Stimulated activated CD4-positive, alpha-beta T cell treated with anti-CD3 and anti-CD28 coated beads, Interleukin-2, amount 100 ng/mL, for 48 hours (primary cell): ENCODE data around the gene AP3S2.
A peak's percentile ranks its signal among the peaks of the same experiment; 100 is the strongest.
"Not testable (repeated sequence)": the region's sequence is repeated elsewhere in the genome, so short reads cannot be mapped to it uniquely, and the experiment has no call there.

ENCODE experiments used
- DNase-seq, 2 donors: peaks; one replicate each; pipeline ENCODE4 v3.0.0-alpha.2; 2020

The AP3S2 gene

DNA sequence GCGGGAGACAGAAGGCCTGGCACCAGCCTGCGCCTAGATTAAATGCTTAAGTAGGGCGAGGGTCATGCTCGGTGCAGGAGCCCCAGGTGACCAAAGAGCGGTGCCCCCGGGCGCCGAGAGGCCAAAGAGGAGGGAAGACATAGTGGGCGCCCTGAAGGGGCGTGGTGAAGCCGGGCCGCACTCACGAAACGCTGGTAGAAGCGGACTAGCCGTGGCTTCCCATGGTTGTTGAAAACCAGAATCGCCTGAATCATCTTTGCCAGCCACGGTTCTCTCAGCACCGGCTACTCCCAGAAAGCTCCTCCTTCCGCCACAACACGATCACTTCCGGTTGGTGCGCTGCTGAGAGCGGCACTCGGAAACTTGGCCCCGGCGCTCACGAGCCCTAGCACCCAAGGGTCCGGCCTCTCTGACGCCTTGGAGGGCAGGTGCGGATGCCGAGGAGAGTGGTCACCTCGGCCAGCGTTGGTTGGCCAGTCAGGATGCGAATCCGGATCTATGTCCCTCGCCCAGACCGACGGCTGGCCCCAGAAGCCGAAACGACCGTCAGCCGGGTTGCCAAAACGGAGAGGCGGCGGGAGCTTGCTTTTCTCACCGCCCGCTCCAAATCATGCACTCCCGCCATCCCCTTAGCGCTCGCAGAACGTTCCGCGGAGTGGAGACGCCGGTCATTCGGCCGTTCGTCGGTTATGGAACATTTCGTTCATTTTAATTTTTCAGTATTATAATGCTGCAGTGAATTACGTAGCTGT, at the start of gene AP3S2:
Gene AP3S2, minus strand, starts transcription at position 299 of the 752 bp plus-strand sequence. Its CDS starts 45 bp downstream, at position 254.
- peak; percentile 88 to 89 for DNase-seq

DNA sequence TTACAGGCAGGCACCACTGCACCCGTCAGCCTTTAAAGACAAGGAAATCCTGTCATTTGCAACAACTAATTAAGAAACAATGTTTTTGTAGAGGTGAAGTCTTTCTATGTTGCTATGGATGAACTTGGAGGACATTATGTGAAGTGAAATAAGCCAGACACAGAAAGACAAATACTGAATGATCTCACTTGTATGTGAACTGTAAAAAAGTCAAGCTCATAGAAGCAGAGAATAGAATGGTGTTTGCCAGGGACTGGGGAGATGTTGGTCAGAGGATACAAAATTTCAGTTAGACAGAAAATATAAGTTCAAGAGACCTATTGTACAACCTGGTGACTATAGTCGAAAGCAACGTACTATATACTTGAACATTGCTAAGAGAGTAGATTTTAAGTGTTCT, 46.1 kb upstream of the AP3S2 start:
- DNase-seq: no peak

DNA sequence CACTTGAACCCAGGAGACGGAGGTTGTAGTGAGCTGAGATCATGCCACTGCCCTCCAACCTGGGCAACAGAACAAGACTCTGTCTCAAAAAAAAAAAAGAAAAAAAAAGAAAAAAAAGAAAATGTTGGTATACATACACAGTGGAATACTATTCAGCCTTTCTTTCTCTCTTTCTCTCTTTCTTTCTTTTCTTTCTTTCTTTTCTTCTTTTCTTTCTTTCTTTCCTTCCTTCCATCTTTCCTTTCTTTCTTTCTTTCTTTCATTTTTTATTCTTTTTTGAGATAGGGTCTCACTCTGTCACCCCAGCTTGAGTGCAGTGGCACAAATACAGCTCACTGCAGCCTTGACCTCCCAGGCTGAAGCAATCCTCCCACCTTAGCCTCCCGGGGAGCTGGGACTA, 45.6 kb upstream of the AP3S2 start:
- DNase-seq: not testable (repeated sequence)

GRCh38 chr15:89937365-89938350, 43.9 kb upstream of the AP3S2 start:
- no peak for DNase-seq

DNA sequence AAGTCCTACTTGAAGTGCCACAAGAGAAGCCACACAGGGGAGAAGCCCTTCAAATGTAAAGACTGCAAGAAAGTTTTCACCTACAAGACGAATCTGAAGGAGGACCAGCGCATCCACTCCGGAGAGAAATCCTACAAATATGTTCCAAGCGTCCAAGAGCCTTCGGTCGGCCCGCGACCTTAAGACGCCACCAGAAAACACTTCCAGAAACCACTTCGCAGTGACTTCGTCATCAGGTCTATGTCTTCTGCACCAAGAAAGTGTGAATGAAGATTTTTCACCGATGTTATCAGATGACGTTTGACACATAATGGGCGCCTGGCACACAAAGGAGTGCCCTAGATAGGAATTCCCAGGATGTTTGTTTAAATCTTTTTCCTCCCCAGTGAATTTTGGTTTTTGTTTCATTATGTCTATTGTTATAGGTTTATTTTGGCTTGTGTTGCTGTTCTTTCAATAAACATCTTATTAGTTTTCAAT, 43.0 kb upstream of the AP3S2 start:
- no peak for DNase-seq

DNA sequence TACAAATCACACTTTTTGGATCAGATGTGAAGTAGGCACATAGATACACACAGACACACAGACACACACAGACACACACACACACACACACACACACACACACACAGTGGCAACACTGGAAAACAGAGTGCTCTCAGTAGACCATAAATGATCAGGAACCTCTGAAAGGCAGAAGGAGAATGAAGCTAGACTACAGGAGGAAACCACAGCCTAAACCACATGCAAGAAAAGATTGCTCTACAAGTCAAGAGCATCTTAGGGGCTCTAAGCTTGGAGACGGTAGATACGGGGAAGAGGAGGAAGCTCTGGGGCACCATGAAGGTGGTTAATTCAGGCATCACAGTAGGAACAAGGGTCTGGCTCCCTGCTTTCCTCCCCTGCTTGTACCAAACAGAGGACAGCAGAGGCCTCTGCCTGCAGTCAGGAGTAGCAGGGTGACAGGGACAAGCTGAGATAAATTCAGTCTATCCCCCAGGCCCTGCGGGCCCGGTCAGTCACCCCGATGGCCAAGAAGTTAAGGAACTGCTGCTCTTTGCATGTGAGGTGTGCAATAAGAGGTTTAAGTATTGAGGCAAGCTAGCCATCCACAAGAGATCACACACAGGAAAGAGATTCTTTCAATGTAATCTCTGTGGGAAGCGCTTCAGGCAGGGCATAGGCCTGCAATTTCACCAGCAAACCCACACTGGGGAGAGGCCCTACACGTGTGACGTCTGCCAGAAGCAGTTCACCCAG, 42.4 kb upstream of the AP3S2 start:
- DNase-seq: peak in 1 of 2 donors; percentile 3

DNA sequence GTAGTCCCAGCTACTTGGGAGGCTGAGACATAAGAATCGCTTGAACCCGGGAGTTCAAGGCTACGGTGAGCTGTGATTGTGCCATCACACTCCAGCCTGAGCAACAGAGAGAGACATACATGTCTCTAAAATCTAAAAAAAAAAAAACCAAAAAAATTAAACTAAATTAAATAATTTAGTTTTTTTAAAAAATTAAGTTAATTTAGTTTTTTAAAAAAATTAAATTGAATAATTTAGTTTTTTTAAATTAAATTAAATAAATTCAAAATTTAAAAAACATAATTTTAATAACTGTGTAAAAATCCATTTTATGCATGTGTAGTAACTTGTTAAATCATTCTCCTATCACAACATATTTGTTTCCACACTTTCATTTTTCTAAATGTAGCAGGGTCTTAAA, 39.1 kb upstream of the AP3S2 start:
- DNase-seq: no peak

DNA sequence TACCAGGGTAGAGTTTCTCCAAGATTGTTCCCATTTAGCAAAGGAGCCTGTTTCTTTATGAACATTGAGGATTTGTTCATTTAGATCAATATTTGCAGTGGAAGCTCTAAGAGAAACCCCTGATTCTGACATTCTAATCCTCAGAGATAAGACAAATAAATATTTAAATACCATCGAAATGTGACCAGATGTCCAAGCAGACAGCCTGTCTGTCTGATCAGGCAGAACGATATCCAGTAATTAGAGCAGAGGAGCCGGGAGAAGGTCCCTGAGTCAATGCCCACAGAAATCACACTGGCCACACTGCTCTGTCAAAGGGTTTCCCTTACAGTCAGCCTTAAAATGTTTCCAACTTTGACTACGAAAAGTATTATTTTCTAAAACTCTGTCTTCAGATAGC, 34.6 kb upstream of the AP3S2 start:
- no peak for DNase-seq

DNA sequence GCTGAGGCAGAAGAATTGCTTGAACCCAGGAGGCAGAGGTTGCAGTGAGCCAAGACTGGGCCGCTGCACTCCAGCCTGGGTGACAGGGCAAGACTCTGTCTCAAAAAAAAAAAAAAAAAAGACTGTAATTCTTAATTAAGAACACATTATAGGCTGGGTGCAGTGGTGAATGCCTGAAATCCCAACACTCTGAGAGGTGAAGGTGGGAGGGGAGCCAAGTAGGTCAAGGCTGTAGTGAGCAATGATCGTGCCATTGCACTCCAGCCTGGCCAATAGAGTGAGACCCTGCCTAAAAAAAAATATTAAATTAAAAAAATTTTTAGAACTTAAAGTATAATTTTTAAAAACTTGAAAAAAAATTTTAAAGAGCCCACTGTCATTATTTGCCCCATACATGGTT, 32.4 kb upstream of the AP3S2 start:
- no peak for DNase-seq

DNA sequence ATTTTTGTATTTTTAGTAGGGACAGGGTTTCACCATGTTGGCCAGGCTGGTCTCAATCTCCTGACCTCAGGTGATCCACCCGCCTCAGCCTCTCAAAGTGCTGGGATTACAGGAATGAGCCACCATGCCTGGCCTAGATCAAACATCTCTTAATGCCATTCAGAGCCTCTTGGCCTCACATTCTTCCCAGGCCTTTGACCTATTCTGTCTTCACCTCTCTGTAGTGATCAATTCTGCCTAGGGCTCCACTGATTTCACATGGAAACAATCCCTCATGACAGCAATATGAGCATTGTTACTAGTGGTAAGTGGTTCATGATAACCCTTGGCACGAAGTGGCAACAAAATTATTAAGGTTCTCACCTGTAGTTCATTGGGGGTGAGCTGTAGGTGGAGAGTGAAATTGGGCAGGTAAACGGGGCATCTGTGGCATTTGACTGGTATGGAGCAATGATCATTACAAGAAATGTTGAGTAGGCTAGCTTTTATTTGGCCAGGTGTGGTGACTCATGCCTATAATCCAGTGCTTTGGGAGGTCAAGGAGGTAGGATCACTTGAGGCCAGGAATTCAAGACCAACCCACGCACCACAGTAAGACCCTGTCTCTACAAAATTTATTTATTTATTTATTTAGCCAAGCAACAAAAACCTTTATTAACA, 23.8 kb upstream of the AP3S2 start:
- DNase-seq: no peak

DNA sequence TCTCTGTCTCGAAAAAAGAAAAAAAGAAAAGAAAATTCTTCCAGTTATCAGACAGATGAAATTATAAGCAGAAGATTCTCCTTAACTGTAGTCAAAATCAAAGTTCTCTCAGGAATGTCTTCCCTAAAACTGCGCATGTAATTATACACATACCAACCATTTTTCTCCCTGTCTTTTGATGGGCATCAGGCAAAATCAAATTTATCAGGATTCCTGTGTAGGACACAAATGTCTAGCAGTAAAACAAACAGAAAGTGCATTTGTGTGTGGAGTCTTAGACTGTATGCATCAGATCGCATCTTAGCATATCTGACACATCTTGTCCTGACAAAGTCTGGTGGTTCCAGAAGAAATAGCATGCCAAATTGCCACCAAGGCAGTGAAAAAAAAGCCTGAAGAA, 22.9 kb upstream of the AP3S2 start:
- DNase-seq: no peak

DNA sequence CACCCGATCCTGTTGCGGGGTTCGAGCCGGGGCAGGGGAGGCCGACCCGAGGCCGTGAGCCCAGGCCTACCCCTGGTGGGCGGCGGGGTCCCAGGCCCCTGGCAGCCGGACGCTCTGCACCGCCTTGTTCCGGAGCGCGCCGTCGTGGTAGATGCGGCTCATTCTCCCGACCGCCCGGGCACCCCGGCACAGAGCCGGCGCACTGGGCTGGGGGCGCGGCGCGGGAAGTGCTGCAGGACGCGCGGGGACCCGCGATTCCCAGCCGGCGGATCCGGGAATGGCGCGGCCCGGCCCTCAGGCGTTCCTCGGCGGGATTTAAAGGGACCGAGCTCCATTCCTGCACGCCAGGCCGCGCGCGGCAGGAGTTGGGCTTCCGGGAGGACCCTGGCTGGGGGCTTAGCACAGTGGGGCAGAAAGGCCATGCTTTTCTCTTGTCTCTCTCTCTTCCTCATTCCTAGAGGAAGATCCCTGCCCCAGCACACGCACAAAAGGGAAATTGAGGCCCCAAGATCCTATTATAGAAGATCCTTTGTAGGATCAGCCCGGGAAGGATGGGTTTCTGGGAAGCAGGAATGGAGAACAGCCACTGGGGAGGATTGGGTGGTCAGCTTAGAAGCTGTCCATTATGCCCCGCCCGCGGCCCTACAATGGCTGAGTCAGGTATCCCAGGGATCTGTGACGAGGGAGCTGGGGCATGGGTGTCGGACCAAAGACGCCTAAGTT, 19.0 kb upstream of the AP3S2 start, which contains the start of gene ARPIN:
Gene ARPIN, minus strand, starts transcription at position 279 of the 723 bp plus-strand sequence. Its CDS starts 117 bp downstream, at position 162.
- no peak for DNase-seq

DNA sequence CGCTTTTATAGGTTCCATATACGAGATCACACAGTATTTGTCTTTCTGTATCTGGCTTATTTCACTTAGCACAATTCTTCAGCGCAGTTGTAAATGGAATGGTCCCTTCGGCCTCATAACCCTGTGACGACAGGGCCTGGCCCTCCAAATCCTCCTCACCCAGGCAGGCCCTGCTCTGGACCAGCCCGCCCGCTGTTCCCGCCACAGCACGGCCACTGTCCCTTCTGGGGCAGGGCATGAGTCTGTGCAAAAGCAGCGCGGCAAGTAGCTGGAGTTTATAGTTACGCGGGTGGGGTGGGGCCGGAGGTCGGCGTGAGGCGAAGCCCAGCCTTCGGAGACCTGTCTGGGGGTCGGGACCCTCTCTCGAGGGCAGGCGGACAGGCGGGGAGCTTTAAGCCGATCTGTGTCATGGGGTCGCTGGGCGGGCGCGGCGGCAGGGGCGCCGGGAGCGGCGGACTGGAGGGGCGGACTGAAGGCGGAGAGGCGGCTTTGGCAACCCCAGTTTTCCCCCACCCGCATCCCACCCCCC, 18.4 kb upstream of the AP3S2 start:
- no peak for DNase-seq

DNA sequence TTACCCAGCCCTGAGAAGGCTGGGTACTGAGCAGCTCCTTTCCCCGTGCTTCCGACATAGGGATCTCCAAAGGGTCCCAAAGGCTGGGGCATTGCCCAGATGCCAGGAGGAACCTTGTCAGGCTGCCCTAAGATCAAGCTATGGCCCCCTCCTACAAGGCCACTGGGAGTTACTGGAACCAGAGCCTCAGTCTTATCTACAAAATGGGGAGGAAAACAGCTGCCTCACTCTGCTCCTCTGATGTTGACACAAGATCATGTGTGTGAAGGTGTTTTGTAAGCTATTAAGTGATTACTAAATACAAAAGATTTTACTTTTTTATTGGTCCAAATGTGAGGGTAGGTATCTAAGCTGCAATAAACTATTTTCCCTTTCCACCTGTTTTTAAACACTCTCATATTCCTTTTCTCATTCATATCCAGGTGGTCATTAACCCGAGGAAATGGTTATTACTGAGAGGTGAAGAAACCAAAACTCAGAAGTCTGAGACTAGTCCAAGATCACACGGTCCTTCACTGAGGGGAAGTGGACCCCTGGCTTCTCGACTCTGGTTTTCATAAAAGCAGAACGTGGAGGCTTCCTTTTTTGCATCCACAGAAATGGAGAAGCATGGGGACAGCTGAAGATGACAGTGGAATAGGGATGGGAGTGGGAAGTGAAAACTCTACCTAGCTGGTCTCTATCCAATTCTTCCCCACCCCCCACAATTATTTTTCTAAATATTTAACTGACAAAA, 17.3 kb upstream of the AP3S2 start:
- DNase-seq: no peak

DNA sequence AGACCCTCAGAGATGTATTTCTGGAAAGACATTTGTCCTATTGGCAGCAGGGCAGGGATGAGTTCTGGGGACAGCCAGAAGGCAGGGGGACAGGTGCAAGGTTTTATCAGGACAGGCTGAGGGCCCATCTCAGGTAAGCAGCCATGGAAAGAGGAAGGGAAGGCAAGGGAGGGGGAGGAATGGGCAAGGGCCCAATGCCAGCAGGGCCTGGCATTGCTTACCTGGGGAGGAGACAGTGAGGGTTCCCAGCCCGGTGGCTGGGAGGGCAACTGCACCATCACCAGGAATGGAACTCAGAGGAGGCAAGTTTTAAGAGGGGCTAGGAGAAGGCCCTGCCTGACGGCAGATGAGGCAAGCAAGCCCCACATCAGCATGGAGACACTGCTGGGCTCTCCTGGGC, 15.8 kb upstream of the AP3S2 start:
- no peak for DNase-seq

DNA sequence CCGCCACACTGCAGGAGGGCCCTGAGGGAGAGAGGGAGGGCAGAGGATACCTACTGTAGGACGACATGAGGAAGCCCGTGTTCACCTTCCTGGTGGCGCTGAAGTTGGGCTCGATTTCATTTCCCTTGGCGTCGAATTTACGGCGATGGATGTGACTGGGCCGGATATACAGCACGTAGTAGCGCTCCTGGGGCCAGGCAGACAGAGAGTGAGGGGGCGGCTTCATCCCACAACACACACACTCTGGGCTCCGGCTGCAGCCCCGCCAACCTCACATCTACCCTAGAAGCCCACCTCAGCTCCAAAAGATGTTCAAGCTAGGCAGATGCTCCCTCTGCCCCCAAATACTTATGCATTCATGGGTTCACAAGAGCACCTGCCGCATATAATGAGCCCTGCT, 14.4 kb upstream of the AP3S2 start:
- DNase-seq: no peak

- no peak for DNase-seq
Measured at GRCh38 chr15:89907289-89907688, 13.5 kb upstream of the AP3S2 start.

DNA sequence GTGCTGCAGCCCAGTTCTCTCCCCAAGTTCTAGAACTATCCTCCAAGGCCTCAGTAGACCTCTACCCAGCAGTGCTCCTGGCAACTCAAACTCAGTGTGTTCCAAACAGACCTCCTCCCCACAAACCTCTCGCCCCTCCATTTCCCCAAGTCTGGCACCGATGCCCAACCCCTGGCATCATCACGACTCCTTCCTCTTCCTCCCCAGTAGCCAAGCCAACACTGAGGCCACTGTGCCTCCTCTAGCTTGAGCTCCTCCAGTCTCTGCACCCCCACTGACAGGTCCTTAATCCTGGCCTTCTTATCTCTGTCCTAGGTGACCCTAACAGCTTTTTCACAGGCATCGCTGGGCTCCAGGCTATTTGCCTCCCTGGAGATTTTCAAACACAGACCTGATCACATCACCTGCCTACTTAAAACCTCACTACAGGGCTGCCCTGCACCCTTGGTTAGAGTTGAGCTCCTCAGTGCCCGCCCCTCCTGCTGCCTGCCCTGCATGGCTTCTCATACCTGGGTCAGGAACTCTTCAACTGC, 12.1 kb upstream of the AP3S2 start:
- no peak for DNase-seq

DNA sequence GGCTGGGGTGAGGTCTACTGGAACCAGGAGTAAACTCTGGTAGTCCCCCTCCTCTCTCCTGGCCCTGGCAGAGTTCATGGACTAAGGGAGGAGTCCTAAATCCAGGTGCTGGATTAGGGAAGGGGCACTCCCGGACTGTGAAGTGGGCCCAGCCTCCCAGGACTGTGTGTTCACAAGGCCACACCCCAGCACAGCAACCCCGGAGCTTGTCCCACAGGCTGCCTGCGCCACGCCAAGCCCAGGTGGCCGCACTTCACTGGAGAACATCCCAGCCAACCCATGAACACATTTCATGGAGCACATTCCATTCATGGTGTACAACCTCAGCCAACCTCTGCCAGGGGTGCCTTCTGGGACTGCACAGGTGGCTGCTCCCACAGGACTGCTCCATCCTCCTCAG, 10.7 kb upstream of the AP3S2 start:
- DNase-seq: no peak

- no peak for DNase-seq
Measured at GRCh38 chr15:89903858-89904130, 10.0 kb upstream of the AP3S2 start.
